Measurements from ENCODE around the gene NRIP2.

The NRIP2 gene

GRCh38 chr12:2844786-2845185 lies 10.0 kb upstream of the NRIP2 start:
- DNase-seq, result no peak

- no peak for DNase-seq
Measured at GRCh38 chr12:2842948-2843347, 8.1 kb upstream of the NRIP2 start.

- no peak for DNase-seq
Measured at GRCh38 chr12:2841056-2841650, 6.3 kb upstream of the NRIP2 start.

- no peak for DNase-seq
Measured at GRCh38 chr12:2836574-2836973, 1.7 kb upstream of the NRIP2 start.

GRCh38 chr12:2835691-2836403 lies 1.0 kb upstream of the NRIP2 start:
- no peak for DNase-seq

GRCh38 chr12:2833810-2834209 lies 1.0 kb downstream of the NRIP2 start:
- DNase-seq, result no peak

GRCh38 chr12:2833327-2833726 lies 1.5 kb downstream of the NRIP2 start:
- DNase-seq, result no peak

- no peak for DNase-seq
Measured at GRCh38 chr12:2832550-2833127, 2.2 kb downstream of the NRIP2 start.

- DNase-seq, result no peak
Measured at GRCh38 chr12:2829275-2829674, 5.6 kb downstream of the NRIP2 start.

GRCh38 chr12:2826721-2827515 lies 7.9 kb downstream of the NRIP2 start:
- no peak for DNase-seq

GRCh38 chr12:2826036-2826435 lies 8.8 kb downstream of the NRIP2 start:
- DNase-seq, result no peak

- no peak for DNase-seq
Measured at GRCh38 chr12:2825132-2825531, 9.7 kb downstream of the NRIP2 start.

- no peak for DNase-seq
Measured at GRCh38 chr12:2824541-2824940, 10.3 kb downstream of the NRIP2 start.

GRCh38 chr12:2823483-2823882 lies 11.4 kb downstream of the NRIP2 start:
- no peak for DNase-seq

GRCh38 chr12:2820432-2820831 lies 14.4 kb downstream of the NRIP2 start:
- no peak for DNase-seq

GRCh38 chr12:2819810-2820209 lies 15.0 kb downstream of the NRIP2 start:
- DNase-seq, result no peak

GRCh38 chr12:2813214-2814185 lies 21.3 kb downstream of the NRIP2 start:
- peak; percentile 15 for DNase-seq

GRCh38 chr12:2812290-2813213 lies 22.3 kb downstream of the NRIP2 start, which contains the start of gene ITFG2:
TSS of gene ITFG2 (plus strand) at chr12:2812668. CDS start at chr12:2812761, 93 bp downstream.
- peak; percentile 97 for DNase-seq

GRCh38 chr12:2811801-2812200 lies 23.0 kb downstream of the NRIP2 start:
- DNase-seq, result no peak

GRCh38 chr12:2806700-2807099 lies 28.1 kb downstream of the NRIP2 start:
- DNase-seq, result no peak

GRCh38 chr12:2805143-2805520 lies 29.7 kb downstream of the NRIP2 start:
- no peak for DNase-seq

Measured in NCI-H510A (cell line).